Motor neuron (in vitro differentiated cells): ENCODE measurements around the gene ZNF559. TPM values are rescaled to one million over a fixed set of nuclear protein-coding genes. Genes with fewer than 3 reads are reported as not detected.
"Not testable (repeated sequence)": the region's sequence is repeated elsewhere in the genome, so short reads cannot be mapped to it uniquely, and the experiment has no call there.

Source experiments
- ATAC-seq, 8 experiments: fragments of 200-7000 bp; cut with Tn5 transposase; replicated peaks in 6 of 8; 2 replicates each; pipeline ENCODE4 v1.8.0; 2021; ENCODE audit warnings: mild to moderate bottlenecking in 8 of 8, moderate library complexity in 8 of 8
- H3K27ac ChIP-seq, 2 donors: fragments of 250-450 bp; sonication (Bioruptor Pico); 2 replicates each; pipeline ENCODE4 v1.9.0; 2021; ENCODE audit warnings: antibody characterized with exemption in 2 of 2, mild to moderate bottlenecking in 2 of 2, moderate library complexity in 1 of 2
- H3K4me1 ChIP-seq, 2 donors: fragments of 250-450 bp; sonication (Bioruptor Pico); replicated peaks in 1 of 2; 2 replicates each; pipeline ENCODE4 v1.6.1; 2021; ENCODE audit warnings: antibody characterized with exemption in 2 of 2, mild to moderate bottlenecking in 2 of 2, moderate library complexity in 1 of 2
- H3K4me3 ChIP-seq, 5 donors: fragments of 250-450 bp; sonication (Bioruptor Pico); 2 replicates each; pipeline ENCODE4 v1.9.0; 2021; ENCODE audit warnings: antibody characterized with exemption in 5 of 5, mild to moderate bottlenecking in 5 of 5, moderate library complexity in 4 of 5
- WGBS, 10 experiments: fragments of 450-650 bp; shearing (Covaris generic); methylation state at CpG; one replicate each; pipeline ENCODE4 v1.0.0; 2022; 5-methylcytosine and 5-hydroxymethylcytosine counted together
- in situ Hi-C, 9 experiments: fragments of 400-800 bp; cut with MboI; loops; one replicate each; pipeline ENCODE4 v1.15.0; 2021; ENCODE audit warnings: low sequenced_read_pairs in 9 of 9, low pct_unique_long_range_greater_than_20kb in 2 of 9; ENCODE audit not compliant: unreplicated experiment in 9 of 9
- total RNA-seq, 8 experiments: library from RNA; unstranded; fragments of 300-600 nt; gene quantifications; 2 replicates each; pipeline versions ENCODE4 v1.2.3 to v1.2.4, GENCODE V29; 2022

The ZNF559 gene
- total RNA-seq, 8 experiments from 2014 or later = 3.8 to 24.3 (median 15.5) TPM

- H3K4me3 ChIP-seq, ATAC-seq, in situ Hi-C loops, H3K27ac ChIP-seq: not testable (repeated sequence)
- WGBS, 10 experiments = 73 to 89% (median 81%) methylated on average over 3 to 4 of the region's 10 CpGs; no CpG with 5 or more reads in 7 of the 10 experiments
- peaks cover 0 to 10% of the 10 kb centered on the region in 2 donors for H3K4me1 ChIP-seq
Observed at GRCh38 chr19:9322201-9322600, 1.8 kb upstream of the ZNF559 start.

- 0 to 69% (median 52%) methylated on average over 2 to 7 of the region's 9 CpGs; no CpG with 5 or more reads in 3 of the 10 experiments for WGBS, 10 experiments
- in situ Hi-C loops = no loop called here
Observed at GRCh38 chr19:9323557-9323918, 441 bp upstream of the ZNF559 start.

GRCh38 chr19:9324584-9324962 lies 594 bp downstream of the ZNF559 start:
- in situ Hi-C loops = no loop called here

More at GRCh38 chr19:9323557-9323918, 441 bp upstream of the ZNF559 start:
- Histone ChIP-seq H3K4me3 (peak overlapping the region; percentile 51 to 96 (median 75)), H3K27ac (peak overlapping the region; percentile 41 to 97), H3K4me1 (peaks cover 0 to 10% of the 10 kb centered on the region in 2 donors)
- peak in 7 of 8 experiments; percentile 49 to 69 (median 60) for ATAC-seq

GRCh38 chr19:9329999-9330398 lies 6.0 kb downstream of the ZNF559 start:
- in situ Hi-C loops = no loop called here
- Histone ChIP-seq H3K4me1 (peaks cover 0 to 2% of the 10 kb centered on the region in 2 donors), H3K4me3 (no peak overlapping the region), H3K27ac (no peak overlapping the region)
- no peak for ATAC-seq

More at GRCh38 chr19:9324584-9324962, 594 bp downstream of the ZNF559 start:
- Histone ChIP-seq H3K4me3 (peak overlapping the region; percentile 51 to 96 (median 75)), H3K27ac (peak overlapping the region; percentile 81 to 97), H3K4me1 (peaks cover 0 to 10% of the 10 kb centered on the region in 2 donors)
- no peak for ATAC-seq
- 40 to 80% (median 57%) methylated on average over 2 to 9 of the region's 9 CpGs; no CpG with 5 or more reads in 4 of the 10 experiments for WGBS, 10 experiments

- Histone ChIP-seq H3K4me3 (no peak overlapping the region), H3K4me1 (no peaks in the 10 kb centered on the region), H3K27ac (no peak overlapping the region)
- no peak for ATAC-seq
- in situ Hi-C loops = no loop called here
- 67 to 100% (median 83%) methylated on average over 1 to 6 of the region's 6 CpGs; no CpG with 5 or more reads in 2 of the 10 experiments for WGBS, 10 experiments
Observed at GRCh38 chr19:9342610-9343304, 18.8 kb downstream of the ZNF559 start.

GRCh38 chr19:9345005-9345404 lies 21.0 kb downstream of the ZNF559 start:
- 40 to 100% (median 61%) methylated on average over 1 to 2 of the region's 2 CpGs; no CpG with 5 or more reads in 1 of the 10 experiments for WGBS, 10 experiments
- ATAC-seq = no peak
- H3K27ac ChIP-seq = no peak overlapping the region
- in situ Hi-C loops = no loop called here
- no peaks in the 10 kb centered on the region for H3K4me1 ChIP-seq
- H3K4me3 ChIP-seq = no peak overlapping the region

- WGBS, 10 experiments = 80 to 100% (median 98%) methylated on average over 1 to 3 of the region's 3 CpGs
- in situ Hi-C loops = no loop called here
- Histone ChIP-seq H3K4me1 (no peaks in the 10 kb centered on the region), H3K4me3 (no peak overlapping the region), H3K27ac (no peak overlapping the region)
- no peak for ATAC-seq
Observed at GRCh38 chr19:9348253-9348652, 24.3 kb downstream of the ZNF559 start.

GRCh38 chr19:9348671-9349070 lies 24.7 kb downstream of the ZNF559 start:
- 67 to 100% (median 94%) methylated on average over 1 to 14 of the region's 22 CpGs; no CpG with 5 or more reads in 2 of the 10 experiments for WGBS, 10 experiments
- H3K27ac ChIP-seq = no peak overlapping the region
- no peak overlapping the region for H3K4me3 ChIP-seq
- in situ Hi-C loops = no loop called here
- no peak for ATAC-seq
- H3K4me1 ChIP-seq = no peaks in the 10 kb centered on the region

- in situ Hi-C loops = no loop called here
- 20 to 100% (median 60%) methylated on average over 1 to 2 of the region's 2 CpGs for WGBS, 10 experiments
Observed at GRCh38 chr19:9352505-9352904, 28.5 kb downstream of the ZNF559 start.

GRCh38 chr19:9353011-9353410 lies 29.0 kb downstream of the ZNF559 start:
- Histone ChIP-seq H3K4me1 (no peaks in the 10 kb centered on the region), H3K4me3 (no peak overlapping the region), H3K27ac (no peak overlapping the region)
- no peak for ATAC-seq
- in situ Hi-C loops = no loop called here

More at GRCh38 chr19:9352505-9352904, 28.5 kb downstream of the ZNF559 start:
- H3K4me3 ChIP-seq = no peak overlapping the region
- no peak overlapping the region for H3K27ac ChIP-seq
- no peaks in the 10 kb centered on the region for H3K4me1 ChIP-seq
- ATAC-seq = no peak

GRCh38 chr19:9354651-9355050 lies 30.7 kb downstream of the ZNF559 start:
- no peaks in the 10 kb centered on the region for H3K4me1 ChIP-seq

GRCh38 chr19:9362905-9363304 lies 38.9 kb downstream of the ZNF559 start, which contains the start of gene ZNF177:
Gene ZNF177 (plus strand): TSS chr19:9363013. CDS start chr19:9378312, 15,299 bp downstream.
- Histone ChIP-seq H3K27ac (no peak within 1 kb of the TSS), H3K4me3 (no peak within 1 kb of the TSS), H3K4me1 (no peaks in the 10 kb centered on the region)
- in situ Hi-C loops = no loop called here
- peak in 4 of 8 experiments; percentile 22 to 56 (median 34) for ATAC-seq
- 5 to 95% (median 76%) methylated on average over 6 to 14 of the region's 28 CpGs; no CpG with 5 or more reads in 4 of the 10 experiments for WGBS, 10 experiments

More at GRCh38 chr19:9354651-9355050, 30.7 kb downstream of the ZNF559 start:
- in situ Hi-C loops = no loop called here
- Histone ChIP-seq H3K27ac (no peak overlapping the region), H3K4me3 (no peak overlapping the region)
- 65 to 100% (median 93%) methylated on average over 1 to 2 of the region's 2 CpGs; no CpG with 5 or more reads in 5 of the 10 experiments for WGBS, 10 experiments
- no peak for ATAC-seq

GRCh38 chr19:9370738-9371619 lies 47.0 kb downstream of the ZNF559 start:
- 33 to 93% (median 58%) methylated on average over 2 to 6 of the region's 6 CpGs for WGBS, 10 experiments
- H3K4me3 ChIP-seq = no peak overlapping the region
- no peak overlapping the region for H3K27ac ChIP-seq
- peak in 2 of 8 experiments; percentile 66 to 92 for ATAC-seq
- no peaks in the 10 kb centered on the region for H3K4me1 ChIP-seq
- in situ Hi-C loops = no loop called here
